T follicular helper cell (primary cell): ENCODE results near the gene ING1.

Experiments used
- DNase-seq: peaks from one replicate; pipeline ENCODE4 v3.0.0-alpha.2; 2020; ENCODE audit warnings: low read depth

Gene ING1

GRCh38 chr13:110772091-110772984, 58.8 kb downstream of the ING1 start:
- no peak for DNase-seq
